ENCODE data around the gene SELENOF. TPM values are rescaled to one million over a fixed set of nuclear protein-coding genes. Genes with fewer than 3 reads are reported as not detected.

The SELENOF gene
- total RNA-seq, 1 experiment from 2014 or later, result 175 TPM

DNA sequence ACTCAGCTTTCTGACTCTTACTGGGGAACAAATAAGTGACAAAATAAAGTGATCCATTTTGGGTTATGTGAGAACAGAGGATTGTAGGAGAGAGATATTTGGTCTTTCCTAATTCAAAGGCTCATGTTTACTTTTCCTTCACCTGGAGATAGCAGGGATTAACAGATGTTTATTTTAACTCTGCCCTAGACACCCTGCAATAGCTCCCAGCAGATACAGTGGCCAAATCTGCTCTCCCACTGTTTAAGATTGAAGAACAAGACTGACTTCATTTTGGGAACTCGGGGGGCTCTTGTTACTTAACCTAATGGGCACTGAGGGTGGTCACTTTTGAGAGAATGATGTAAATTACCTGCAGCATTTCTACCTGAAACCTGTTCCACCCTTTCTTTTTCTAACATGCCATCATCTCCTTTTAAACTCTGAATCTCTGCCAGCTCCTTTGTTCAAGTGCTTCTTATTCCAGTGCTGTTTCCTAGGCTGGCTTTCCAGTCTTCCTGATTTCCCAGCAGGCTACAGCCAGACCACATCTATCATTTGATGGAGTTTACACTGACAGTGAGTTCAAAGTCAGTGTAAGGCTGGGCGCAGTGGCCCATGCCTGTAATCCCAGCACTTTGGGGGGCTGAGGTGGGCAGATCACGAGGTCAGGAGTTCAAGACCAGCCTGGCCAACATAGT is 90.0 kb downstream of the SELENOF start:
- Histone ChIP-seq H3K9me3 (ENCODE audit: control insufficient read depth in 1 of 2, insufficient read depth in 1 of 2, low read depth in 1 of 2, low read length in 2 of 2) (no peaks in the 10 kb centered on the region), H3K4me2 (ENCODE audit: low read length) (no peak overlapping the region), H3K79me2 (ENCODE audit: insufficient read depth, low read length) (no peaks in the 10 kb centered on the region), H3K36me3 (ENCODE audit: control insufficient read depth in 1 of 2, insufficient read depth in 2 of 2, low read length in 2 of 2) (no peaks in the 10 kb centered on the region), H3K4me1 (ENCODE audit: control insufficient read depth in 1 of 2, insufficient read depth in 2 of 2, low read length in 2 of 2) (no peaks in the 10 kb centered on the region), H3K9ac (ENCODE audit: low read length) (no peak overlapping the region), H3K9me2 (ENCODE audit: insufficient read depth) (no peaks in the 10 kb centered on the region), H4K20me1 (ENCODE audit: insufficient read depth) (no peaks in the 10 kb centered on the region), H3K27ac (ENCODE audit: low read depth, low read length) (no peak overlapping the region), H2AFZ (ENCODE audit: low read depth, low read length, poor library complexity, severe bottlenecking) (no peak overlapping the region), H3K27me3 (ENCODE audit: insufficient read depth, low read length) (no peaks in the 10 kb centered on the region), H3K4me3 (replicated peaks in 1 of 2; ENCODE audit: low read depth in 1 of 2, low read length in 2 of 2) (no peak overlapping the region)
- TF ChIP-seq YY1 (IDR thresholded peaks at IDR 0.05; ENCODE audit: extremely low read depth, insufficient replicate concordance, low read depth, low read length), result no peak
- TF ChIP-seq SIN3A (IDR thresholded peaks at IDR 0.05; ENCODE audit: low read depth), result no peak
- TF ChIP-seq, protein P1, sequence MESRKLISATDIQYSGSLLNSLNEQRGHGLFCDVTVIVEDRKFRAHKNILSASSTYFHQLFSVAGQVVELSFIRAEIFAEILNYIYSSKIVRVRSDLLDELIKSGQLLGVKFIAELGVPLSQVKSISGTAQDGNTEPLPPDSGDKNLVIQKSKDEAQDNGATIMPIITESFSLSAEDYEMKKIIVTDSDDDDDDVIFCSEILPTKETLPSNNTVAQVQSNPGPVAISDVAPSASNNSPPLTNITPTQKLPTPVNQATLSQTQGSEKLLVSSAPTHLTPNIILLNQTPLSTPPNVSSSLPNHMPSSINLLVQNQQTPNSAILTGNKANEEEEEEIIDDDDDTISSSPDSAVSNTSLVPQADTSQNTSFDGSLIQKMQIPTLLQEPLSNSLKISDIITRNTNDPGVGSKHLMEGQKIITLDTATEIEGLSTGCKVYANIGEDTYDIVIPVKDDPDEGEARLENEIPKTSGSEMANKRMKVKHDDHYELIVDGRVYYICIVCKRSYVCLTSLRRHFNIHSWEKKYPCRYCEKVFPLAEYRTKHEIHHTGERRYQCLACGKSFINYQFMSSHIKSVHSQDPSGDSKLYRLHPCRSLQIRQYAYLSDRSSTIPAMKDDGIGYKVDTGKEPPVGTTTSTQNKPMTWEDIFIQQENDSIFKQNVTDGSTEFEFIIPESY (IDR thresholded peaks at IDR 0.05; ENCODE audit: extremely low read depth, insufficient replicate concordance, low read length), result no peak
- BruUV-seq (replicated peaks), result no TSS peak
- DNase-seq (ENCODE audit: low read depth, low spot score) (no peak), ATAC-seq (no peak)
- ChIA-PET RAD21 (ENCODE audit: low non-redundant PET in 1 of 2, low total read pairs in 2 of 2, uncharacterized antibody in 2 of 2, unreplicated experiment in 2 of 2) (no interaction called here), CTCF (interaction anchor here (1.1 to 1.4 kb wide), 2 partner anchors 10 kb away, joined by 4 read pairs; no protein-coding TSS in a partner anchor), POLR2A (no interaction called here)
- intact Hi-C loops (cut with micrococcal nuclease), result no loop called here

DNA sequence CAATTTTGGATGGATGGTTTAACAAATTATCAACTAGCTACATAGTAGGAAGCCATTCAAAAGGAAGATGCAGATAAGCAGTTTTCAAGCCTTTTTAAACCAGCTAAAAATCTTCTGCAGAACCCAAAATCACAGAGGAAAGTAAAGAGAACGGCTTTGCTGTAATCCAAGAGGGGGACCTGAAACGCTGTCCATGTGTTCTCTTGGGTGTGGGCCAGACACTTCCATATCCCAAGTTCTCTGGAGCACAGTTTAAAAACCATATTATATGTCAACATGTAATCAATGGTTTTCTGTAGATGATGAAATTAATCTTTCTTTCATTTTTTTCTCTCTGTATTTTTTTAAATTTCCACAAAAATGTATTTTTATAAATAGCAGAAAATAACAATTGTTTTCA is 90.5 kb downstream of the SELENOF start:
- intact Hi-C loops (cut with micrococcal nuclease), result no loop called here
- RAD21 ChIA-PET (ENCODE audit: low non-redundant PET in 1 of 2, low total read pairs in 2 of 2, uncharacterized antibody in 2 of 2, unreplicated experiment in 2 of 2), result no interaction called here
- no peak for TF ChIP-seq POLR2AphosphoS5 (IDR thresholded peaks at IDR 0.05; ENCODE audit: low read depth, low read length)
- no peak for TF ChIP-seq JUND (IDR thresholded peaks at IDR 0.05)
- no peak for TF ChIP-seq SP1 (IDR thresholded peaks at IDR 0.05; ENCODE audit: low read depth)
- TF ChIP-seq, protein P1 (IDR thresholded peaks at IDR 0.05; ENCODE audit: extremely low read depth, insufficient replicate concordance, low read length), result no peak
- no peak for TF ChIP-seq FOSL1 (IDR thresholded peaks at IDR 0.05; ENCODE audit: low read depth)
- no peak for TF ChIP-seq ATF3 (IDR thresholded peaks at IDR 0.05)
- no peak for TF ChIP-seq SRF (IDR thresholded peaks at IDR 0.05; ENCODE audit: low read depth)
- TF ChIP-seq SIN3A (IDR thresholded peaks at IDR 0.05; ENCODE audit: low read depth), result no peak
- Histone ChIP-seq H3K9ac (ENCODE audit: low read length) (no peak overlapping the region), H3K79me2 (ENCODE audit: insufficient read depth, low read length) (no peaks in the 10 kb centered on the region), H3K4me1 (ENCODE audit: control insufficient read depth in 1 of 2, insufficient read depth in 2 of 2, low read length in 2 of 2) (no peaks in the 10 kb centered on the region), H2AFZ (ENCODE audit: low read depth, low read length, poor library complexity, severe bottlenecking) (no peak overlapping the region), H3K9me3 (ENCODE audit: control insufficient read depth in 1 of 2, insufficient read depth in 1 of 2, low read depth in 1 of 2, low read length in 2 of 2) (no peaks in the 10 kb centered on the region), H3K4me2 (ENCODE audit: low read length) (no peak overlapping the region), H3K9me2 (ENCODE audit: insufficient read depth) (no peaks in the 10 kb centered on the region), H3K27ac (ENCODE audit: low read depth, low read length) (no peak overlapping the region), H3K27me3 (ENCODE audit: insufficient read depth, low read length) (no peaks in the 10 kb centered on the region), H4K20me1 (ENCODE audit: insufficient read depth) (no peaks in the 10 kb centered on the region), H3K36me3 (ENCODE audit: control insufficient read depth in 1 of 2, insufficient read depth in 2 of 2, low read length in 2 of 2) (no peaks in the 10 kb centered on the region), H3K4me3 (replicated peaks in 1 of 2; ENCODE audit: low read depth in 1 of 2, low read length in 2 of 2) (no peak overlapping the region)
- CTCF ChIA-PET, result interaction anchor here (1.4 kb wide), 1 partner anchor 10 kb away, joined by 4 read pairs; no protein-coding TSS in a partner anchor
- POLR2A ChIA-PET, result no interaction called here
- ATAC-seq (no peak), DNase-seq (ENCODE audit: low read depth, low spot score) (no peak)
- BruUV-seq (replicated peaks), result no TSS peak
